AG08396 (cell line): Measurements from ENCODE around the gene XRCC1.
"Not testable (repeated sequence)": the region's sequence is repeated elsewhere in the genome, so short reads cannot be mapped to it uniquely, and the experiment has no call there.

Experiments used
- DNase-seq: peaks from one replicate; pipeline ENCODE4 v3.0.0; 2012; ENCODE audit warnings: low spot score, mixed read lengths

The XRCC1 gene

DNA sequence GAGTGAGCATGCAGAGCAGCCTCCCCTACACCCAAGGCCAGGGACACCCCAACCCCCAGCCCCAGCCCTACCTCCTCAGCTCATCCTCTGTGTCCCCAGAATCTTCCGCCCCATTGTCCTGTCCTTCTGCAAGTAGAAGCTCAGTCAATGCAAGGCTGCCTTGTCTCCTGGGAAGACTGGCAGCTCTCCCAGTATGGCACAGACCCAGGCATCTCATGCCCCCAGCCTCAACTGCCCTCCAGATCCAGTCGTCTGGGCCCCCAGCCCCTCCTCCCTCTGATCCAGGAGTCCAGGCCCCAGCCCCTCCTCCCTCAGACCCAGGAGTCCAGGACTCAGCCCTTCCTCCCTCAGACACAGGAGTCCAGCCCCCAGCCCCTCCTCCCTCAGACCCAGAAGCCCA, 29.3 kb downstream of the XRCC1 start:
- no peak for DNase-seq

DNA sequence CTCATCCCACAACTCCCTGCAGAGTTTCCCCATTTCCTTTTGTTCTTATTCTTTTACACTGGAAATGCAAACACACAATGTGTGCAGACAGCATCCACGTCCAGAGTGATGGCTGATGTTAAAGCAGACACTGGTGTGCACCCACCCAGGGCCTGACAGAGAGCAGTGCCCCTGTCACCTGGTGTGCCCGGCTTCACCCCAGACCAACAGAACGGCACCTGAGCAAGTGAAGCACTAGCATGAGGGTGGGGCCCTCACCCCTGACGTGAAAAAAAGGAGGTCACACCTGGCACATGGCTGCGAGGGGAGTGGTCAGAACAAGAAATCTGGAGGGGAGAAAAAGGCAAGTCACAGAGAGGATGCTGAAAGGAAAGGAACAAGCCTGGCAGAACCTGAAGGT, 30.1 kb downstream of the XRCC1 start:
- DNase-seq, result no peak

DNA sequence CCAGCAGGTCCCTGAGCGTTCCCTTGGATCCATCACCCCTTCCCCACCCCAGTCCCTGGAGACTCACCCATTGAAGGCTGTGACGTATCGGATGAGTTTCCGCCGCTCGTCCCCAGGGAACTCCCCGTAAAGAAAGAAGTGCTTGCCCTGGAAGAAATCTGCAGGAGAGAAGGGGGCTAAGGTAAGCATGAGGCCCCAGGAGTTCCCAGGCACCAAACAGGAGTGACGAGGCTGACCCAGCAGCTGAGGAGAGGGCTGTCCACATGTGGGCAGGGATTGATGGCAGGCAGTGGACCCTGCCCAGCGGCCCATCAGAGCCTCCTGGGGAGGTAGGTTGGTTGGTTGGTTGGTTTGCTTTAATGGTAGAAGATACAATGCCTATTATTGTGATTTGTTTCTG, 31.2 kb downstream of the XRCC1 start:
- DNase-seq, result no peak

DNA sequence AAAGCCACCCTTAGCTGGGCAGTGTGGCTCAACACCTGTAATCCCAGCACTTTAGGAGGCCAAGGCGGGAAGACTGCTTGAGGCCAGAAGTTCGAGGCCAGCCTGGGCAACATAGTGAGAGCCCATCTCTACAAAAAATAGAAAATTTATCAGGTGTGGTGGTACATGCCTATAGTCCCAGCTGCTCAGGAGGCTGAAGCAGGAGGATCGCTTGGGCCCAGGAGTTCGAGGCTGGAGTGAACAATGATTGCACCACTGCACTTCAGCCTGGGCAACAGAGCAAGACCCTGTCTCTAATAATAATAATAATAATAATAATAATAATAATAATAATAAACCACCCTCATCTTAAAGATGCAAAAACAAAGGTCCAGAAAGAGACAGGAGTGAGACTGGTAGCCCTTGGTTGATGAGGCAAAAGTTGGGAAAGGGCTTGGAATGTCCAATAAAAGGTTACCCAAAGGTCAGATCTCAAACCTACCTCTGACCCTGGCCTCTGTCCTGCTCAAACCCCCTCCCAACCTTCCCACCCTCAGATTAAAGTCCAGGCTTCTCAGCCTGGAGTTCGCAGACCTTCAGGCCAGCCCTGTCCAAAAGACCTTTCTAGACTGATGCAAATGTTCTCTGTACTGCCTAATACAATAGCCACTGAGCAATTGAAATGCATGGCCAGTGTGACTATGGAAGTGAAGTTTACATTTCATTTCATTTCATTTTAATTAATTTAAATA, 33.2 kb downstream of the XRCC1 start:
- no peak for DNase-seq

DNA sequence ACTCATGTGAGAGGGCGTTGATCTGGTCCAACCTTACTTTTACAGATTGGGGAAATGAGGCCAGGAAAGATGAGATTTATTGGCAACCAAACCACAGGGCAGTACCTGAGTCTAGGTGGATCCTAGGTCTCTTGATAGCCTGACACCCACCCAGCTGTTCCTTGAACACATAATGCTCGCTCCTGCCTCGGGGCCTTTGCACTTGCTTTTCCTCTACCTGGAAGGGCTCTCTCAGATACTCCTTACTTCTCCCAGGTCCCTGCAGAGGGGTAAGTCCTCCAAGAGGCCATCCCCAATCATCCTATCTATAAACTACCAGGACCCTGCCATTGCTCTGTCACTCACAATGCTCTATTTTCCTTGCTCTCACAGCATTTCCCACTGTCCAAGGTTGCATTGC, 34.9 kb downstream of the XRCC1 start:
- DNase-seq, result no peak

DNA sequence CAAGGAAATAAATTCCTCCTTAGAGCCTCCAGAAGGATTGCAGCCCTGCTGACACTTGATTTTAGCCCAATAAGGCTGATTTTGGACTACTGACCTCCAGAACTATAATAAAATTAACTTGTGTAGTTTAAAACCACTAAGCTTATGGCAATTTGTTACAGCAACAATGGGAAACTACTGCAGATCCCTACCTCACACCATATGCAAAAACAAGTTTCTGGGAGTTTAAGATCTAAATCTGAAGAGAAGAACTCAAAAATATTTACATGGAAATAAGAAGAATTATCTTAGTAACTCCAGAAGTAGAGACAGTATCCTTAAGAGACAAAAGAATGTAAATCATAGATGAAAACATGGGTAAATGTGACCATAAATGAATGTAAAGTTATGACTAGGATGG, 36.4 kb downstream of the XRCC1 start:
- DNase-seq, result no peak

DNA sequence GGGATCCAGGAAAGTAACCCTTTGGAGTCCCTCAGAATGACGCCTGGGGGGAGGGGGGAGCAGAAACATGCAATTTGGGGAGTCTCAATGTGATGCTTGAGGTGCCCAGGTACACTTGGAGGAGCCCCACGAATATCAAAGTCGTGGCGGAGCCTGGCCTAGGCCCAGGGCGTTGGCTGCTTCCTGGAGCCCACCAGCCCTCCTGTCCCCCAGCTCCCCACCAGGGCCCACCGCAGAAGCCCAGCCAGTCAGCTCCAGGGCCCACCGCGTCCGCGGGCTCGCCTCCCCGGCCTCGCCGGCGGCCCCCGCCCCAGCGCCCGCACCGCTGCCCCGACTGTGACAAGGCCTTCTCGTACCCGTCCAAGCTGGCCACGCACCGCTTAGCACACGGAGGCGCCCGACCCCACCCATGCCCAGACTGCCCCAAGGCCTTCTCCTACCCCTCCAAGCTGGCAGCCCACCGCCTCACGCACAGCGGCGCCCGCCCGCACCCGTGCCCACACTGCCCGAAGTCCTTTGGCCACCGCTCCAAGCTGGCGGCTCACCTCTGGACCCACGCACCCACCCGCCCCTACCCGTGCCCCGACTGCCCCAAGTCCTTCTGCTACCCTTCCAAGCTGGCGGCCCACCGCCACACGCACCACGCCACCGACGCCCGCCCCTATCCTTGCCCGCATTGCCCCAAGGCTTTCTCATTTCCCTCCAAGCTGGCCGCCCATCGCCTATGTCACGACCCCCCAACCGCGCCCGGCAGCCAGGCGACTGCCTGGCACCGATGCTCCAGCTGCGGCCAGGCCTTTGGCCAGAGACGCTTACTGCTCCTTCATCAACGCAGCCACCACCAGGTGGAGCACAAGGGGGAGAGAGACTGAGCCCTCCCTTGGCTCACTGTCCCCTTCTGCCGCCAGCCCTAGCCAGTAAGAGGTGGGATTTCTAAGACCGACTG, 40.2 kb downstream of the XRCC1 start:
- DNase-seq, result peak; percentile 80

DNA sequence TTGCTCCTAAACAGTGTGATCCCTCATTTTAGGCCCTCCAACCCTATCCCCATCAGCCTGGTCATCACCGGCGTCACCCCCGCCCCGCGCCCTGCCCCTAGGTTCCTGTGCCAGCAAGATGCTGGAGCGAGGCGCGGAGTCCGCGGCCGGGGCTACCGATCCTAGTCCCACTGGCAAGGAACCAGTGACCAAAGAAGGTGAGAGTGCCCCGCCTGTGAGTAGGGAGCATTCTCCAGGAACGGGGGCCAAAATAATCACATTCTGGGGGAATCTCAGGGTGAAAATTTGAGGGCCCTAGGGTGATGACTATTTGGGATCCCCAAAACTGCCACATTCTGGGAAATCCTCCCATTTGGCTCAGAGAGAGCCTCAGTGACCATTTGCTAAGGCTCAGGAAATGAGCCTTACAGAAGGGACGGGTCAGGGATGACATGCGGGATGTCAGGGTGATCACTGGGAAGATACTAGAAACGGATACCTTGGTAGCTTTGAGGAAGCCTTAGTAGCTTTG, 41.0 kb downstream of the XRCC1 start:
- no peak for DNase-seq

DNA sequence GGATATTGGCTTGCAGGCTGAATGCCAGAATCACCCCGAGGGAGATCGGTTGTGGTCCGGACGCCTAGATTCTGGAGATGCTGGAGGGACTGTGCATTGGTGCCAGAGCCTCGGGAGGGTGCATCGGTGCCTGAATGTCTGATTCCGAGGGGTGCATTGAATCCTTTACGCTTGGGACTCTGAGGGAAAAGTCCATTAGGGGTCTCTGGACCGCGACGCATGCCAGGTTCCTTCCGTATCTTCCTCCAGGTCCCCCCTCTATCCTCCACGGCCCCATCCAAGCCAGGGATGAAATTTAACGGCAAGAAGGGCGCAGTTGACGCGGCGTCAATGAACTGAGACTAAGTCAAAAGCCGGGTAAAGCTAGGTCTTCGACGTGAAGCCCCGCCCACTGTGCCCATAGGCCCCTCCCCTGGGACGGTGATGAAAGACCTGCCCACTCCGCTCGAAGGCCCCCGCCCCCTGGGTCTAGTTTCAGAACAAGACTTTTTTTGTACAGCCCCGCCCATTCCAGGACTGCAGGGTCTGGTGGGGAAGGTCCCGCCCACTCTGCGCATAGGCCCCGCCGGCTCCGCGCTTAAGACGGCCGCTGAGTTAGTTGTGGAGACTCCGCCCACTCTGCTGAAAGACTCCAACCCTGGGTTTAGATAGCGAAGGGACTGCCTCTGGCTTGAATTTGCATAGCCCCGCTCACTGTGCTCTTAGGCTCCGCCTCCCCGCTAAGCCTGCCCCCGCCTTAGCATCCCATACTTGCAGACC, 41.6 kb downstream of the XRCC1 start:
- DNase-seq, result peak; percentile 98

DNA sequence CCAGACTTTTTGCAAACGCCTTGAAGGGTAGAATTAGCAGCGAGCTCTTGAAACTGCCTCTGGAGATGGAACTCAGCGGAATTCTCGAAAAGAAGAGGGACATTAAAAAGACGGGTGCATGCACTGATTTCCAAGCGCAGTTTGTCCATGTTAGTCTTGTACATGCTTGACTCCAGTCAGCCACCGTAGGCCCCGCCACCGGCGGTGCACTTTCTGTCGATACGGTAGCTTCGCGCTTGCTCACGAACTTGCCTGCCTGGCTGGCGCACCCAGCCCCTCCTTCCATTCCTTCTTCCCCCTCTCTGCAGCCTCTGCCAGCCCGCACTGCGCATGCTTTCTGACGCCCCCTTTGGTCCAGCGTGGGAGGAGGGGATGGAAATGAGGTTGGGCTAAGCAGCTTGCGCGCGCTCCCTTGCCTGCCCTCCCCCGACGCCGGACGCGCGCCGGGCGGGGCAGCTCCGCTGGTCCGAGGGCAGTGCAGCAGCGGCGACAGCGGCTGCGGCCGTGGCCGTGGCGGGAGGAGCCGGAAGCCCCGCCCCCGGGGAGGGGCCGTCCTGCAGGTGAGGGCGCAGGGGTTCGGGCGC, 42.3 kb downstream of the XRCC1 start, which contains the start of gene ZNF575:
Gene ZNF575, plus strand, starts transcription at position 227 of the 584 bp plus-strand sequence. CDS start 1,235 bp downstream, outside the sequence.
- peak; percentile 91 for DNase-seq

DNA sequence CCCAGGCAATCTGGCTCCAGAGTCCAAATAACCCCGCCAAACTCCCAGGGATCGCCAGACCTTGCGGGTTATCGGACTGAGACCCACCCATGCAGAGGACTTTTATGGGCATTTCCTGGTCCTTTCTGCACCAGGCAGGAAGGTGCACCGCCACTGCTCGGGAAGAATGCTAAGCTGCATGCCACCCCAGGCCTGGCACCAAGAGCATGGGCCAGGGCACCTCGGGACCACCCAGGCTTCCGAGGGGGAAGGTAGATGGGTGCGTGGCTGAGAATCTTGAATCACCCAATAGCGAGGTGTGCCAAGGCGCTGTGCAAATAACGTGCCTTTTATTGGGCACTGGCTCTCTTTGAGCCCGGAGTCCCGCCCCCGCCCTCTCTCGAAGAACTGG, 42.8 kb downstream of the XRCC1 start:
- DNase-seq, result no peak

DNA sequence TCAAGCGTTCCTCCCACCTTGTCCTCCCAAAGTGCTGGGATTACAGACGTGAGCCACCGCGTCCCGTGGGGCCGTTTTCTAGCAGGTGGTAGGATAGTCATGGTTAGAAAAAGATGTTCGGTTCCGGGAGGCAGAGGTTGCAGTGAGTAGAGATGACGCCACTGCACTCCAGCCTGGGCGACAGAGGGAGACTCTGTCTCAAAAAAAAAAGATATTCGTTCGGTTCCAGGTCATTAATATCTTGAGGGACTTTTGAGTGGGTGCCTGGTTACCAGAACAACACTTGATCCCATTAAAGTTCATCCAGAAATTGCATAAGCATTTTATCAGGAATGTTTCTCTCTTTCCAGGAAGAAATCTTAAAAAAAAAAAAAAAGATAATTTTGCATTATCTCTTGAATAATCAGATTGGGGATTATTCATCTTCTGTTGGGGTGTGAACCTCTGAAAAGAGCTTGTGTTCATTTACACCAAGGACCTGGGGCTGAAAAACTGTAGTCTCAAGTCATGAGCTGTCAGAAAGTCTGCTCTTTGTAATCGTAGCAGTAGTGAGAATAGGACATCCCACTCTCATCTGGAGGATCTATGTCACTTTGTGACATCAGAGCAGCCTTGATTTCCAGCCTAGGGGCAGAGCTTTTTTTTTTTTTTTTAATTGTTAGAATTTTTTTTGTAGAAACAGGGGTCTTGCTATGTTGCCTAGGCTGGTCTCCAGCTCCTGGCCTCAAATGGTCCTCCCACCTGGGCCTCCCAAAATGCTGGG, 47.3 kb downstream of the XRCC1 start:
- DNase-seq, result no peak

DNA sequence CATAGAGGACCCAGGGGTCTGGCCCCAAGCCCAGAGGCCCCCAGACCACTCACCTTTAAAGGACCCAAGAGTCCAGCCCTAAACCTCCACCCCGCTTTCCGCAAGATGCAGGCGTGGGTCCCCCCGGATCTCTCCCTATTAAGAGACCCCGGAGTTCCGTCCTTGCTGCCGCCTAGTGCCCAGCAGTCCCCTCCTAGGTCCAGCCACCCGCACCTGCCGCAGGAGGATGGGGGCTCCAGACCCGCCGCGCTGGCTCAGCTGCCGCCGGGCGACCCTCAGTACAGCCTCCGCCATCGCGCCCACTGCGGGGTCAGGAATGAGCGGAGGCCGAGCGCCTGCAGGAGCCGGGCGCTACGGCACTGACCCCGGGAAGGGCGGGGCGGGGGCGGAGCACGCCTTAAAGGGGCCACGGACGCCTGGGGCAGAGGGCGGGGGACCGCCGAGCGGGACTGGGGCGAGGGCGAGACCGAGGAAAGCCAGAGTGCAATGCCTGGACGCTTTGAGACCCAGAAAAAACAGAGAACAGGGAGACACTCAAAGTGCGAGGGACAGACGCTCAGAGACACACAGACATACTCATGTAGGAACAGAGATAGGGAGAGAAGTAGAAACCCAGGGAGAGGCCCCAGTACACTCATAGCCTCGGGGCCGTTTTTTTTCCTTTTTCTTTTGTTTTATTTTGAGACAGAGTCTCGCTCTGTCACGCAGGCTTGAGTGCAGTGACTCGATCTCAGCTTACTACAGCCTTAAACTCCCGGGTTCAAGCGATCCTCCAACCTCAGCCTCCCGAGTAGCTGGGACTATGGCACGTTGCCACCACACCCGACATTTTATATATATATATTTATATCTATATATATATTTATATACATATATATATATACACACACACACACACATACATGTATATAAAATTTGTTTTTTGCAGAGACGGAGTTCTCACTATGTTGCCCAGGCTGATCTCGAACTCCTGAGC, 48.2 kb downstream of the XRCC1 start, which contains the start of gene ETHE1:
Gene ETHE1, minus strand, starts transcription at position 318 of the 976 bp plus-strand sequence. Its CDS starts 24 bp downstream, at position 294.
- DNase-seq, result peak; percentile 88

DNA sequence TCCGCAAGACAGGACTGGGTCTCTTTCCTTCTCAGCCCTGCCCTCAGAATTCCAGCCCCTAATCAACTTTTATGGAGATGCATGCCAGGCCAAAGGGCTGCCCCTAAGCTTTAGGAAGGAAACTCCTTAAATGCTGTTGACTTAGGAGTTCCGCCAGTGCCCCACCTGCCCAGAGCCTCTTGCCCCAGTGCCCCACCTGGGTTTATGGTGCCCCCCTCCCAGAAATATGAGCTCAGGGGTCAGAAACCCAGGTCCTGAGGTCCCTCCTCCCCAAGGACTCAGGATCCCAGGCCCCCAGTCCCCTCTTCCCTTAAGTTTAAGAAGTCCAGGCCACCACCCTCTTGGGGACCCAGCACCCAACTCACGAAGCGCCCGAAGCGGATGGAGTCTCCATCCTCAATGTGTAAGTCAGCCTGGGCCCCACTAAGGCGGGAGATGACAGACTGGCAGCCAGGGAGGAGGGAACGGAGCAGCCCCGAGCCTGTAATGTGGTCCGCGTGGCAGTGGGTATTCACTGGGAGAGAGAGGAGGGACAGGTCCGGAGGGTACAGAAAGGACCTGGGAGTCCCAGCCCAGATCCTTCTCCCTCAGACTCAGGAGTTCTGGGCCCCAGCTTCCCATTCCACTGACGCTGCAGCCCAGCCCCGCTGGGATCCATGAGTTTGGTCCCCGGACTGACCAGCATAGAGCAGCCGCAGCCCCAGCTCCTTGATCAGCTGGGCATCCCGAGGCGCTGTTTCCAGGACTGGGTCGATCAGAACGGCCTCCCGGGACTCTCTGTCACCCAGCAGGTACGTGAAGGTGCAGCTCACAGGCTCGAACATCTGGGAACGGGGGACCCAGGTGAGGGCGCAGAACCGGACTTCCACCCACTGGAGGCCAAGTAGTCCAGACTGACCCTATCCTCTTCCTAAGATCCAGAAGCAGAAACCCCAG, 49.2 kb downstream of the XRCC1 start:
- no peak for DNase-seq

DNA sequence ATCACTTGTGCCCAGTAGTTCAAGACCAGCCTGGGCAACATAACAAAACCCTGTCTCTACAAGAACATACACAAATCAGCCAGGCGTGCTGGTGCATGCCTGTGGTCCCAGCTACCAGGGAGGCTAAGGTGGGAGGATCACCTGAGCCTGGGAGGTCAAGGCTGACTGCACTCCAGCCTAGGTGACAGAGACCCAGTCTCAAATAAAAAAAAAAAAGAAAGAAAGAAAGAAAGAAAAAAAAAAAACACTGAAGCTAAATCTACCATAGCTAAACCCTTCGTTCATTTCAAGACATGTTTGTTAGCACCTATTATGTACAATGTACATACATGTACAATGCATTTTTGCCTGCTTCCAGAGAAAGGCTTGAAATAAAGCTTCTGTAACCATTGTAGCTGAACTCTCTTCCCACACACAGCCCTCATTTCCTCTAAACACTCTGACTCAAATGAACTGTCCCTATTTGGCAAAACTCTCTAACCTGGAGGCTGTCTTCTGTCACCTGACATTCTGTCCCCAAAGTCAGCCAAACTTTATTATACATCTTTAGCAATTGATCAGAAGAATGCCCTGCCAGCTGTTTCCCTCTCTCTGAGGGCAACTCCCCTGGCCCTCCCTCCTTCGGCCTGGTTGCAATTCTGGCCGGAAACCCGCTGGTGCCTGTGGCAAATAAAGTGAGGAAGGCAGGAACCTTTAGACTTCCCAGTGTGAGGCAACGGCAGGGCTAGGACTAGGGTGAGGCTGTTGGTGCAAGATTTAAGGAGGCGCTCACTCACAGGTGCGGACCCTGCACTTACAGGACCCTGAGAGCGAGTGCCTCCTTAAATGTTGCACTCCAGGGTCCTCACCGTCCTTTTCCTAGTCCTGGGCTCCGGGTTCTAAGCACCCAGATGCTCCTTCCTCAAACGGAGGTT, 50.1 kb downstream of the XRCC1 start:
- peak; percentile 49 for DNase-seq

DNA sequence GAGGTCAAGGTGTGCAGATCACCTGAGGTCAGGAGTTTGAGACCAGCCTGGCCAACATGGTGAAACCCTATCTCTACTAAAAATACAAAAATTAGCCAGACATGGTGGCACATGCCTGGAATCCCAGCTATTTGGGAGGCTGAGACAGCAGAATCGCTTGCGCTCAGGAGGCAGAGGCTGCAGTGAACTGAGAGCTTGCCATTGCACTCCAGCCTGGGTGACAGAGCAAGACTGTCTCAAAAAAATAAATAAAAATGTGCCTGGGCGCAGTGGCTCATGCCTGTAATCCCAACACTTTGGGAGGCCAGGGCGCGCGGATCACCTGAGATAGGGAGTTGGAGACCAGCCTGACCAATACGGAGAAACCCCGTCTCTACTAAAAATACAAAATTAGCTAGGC, 51.6 kb downstream of the XRCC1 start:
- DNase-seq, result not testable (repeated sequence)

DNA sequence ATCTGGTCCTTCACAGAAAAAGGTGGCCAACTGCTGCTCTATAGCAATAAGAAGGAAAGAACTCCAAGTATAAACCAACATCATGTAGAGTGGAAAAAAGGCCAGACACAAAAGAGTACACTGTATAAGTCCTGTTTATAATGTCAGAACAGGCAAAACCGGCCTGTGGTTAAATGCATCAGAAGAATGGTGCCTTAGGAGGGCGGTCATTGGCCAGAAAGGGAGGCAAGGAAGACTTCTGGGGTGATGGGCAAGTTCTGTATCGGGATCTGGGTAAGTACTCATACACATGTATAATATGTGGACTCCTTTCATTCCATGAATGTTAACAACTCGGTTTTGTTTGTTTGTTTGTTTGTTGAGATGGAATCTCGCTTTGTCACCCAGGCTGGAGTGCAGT, 52.4 kb downstream of the XRCC1 start:
- no peak for DNase-seq
